Muscle of leg (tissue), 11 donors: ENCODE results near the gene SGPP1. TPM values are rescaled to one million over a fixed set of nuclear protein-coding genes. Genes with fewer than 3 reads are reported as not detected.
"Not testable (repeated sequence)": the region's sequence is repeated elsewhere in the genome, so short reads cannot be mapped to it uniquely, and the experiment has no call there.

ENCODE experiments used
- DNase-seq: peaks from one replicate; pipeline ENCODE4 v3.0.0; 2013
- H3K27ac ChIP-seq: one replicate; pipeline ENCODE4 v1.5.1; 2013; ENCODE audit warnings: mild to moderate bottlenecking, low read length, control low read depth
- H3K27me3 ChIP-seq: one replicate; pipeline ENCODE4 v1.6.1; 2013; ENCODE audit warnings: low read length; ENCODE audit not compliant: control insufficient read depth, insufficient read depth
- H3K36me3 ChIP-seq: one replicate; pipeline ENCODE4 v1.6.1; 2013; ENCODE audit warnings: low read length; ENCODE audit not compliant: control insufficient read depth, insufficient read depth
- H3K4me1 ChIP-seq: one replicate; pipeline ENCODE4 v1.6.1; 2013; ENCODE audit warnings: low read length; ENCODE audit not compliant: control insufficient read depth, insufficient read depth
- H3K4me3 ChIP-seq: one replicate; pipeline ENCODE4 v1.5.1; 2013; ENCODE audit warnings: low read length, control low read depth
- H3K9me3 ChIP-seq: replicated peaks from 2 replicates; pipeline ENCODE4 v1.6.1; 2013; ENCODE audit warnings: low read depth, low read length; ENCODE audit not compliant: control insufficient read depth
- WGBS: methylation state at CpG from one replicate; pipeline ENCODE4 v1.1.5; 2013; ENCODE audit warnings: missing lambda C conversion rate; ENCODE audit not compliant: insufficient coverage; 5-methylcytosine and 5-hydroxymethylcytosine counted together
- polyA plus RNA-seq, 8 donors: library from polyadenylated mRNA; unstranded; fragments of 120-200 nt; gene quantifications; one replicate each; pipeline versions ENCODE4 v1.2.1 to v1.2.3, GENCODE V29; 2013; ENCODE audit warnings: inconsistent platforms in 1 of 8, low replicate concordance in 1 of 8; ENCODE audit not compliant: insufficient read length in 8 of 8, insufficient read depth in 1 of 8
- total RNA-seq: library from RNA; stranded (reverse); fragments of 120-200 nt; gene quantifications from one replicate; pipeline ENCODE4 v1.2.4, GENCODE V29; 2013

SGPP1 gene
- total and polyA plus RNA-seq, 9 donors, result 8.1 to 13.0 (median 8.8) TPM

- Histone ChIP-seq H3K9me3 (no peaks in the 10 kb centered on the region), H3K27me3 (no peaks in the 10 kb centered on the region), H3K4me1 (peaks cover 7% of the 10 kb centered on the region), H3K4me3 (peak within 1 kb of the TSS; percentile 70), H3K36me3 (peaks cover 8% of the 10 kb centered on the region), H3K27ac (peak within 1 kb of the TSS; percentile 98)
- WGBS, result under 1% methylated on average over 60 of the region's 60 CpGs
- DNase-seq, result peak; percentile 100
Measured at GRCh38 chr14:63641473-63642228, 86.2 kb downstream of the SGPP1 start, which contains the start of gene WDR89. TSS of gene WDR89 (minus strand) at chr14:63641871. CDS start at chr14:63599942, 41,929 bp downstream.

GRCh38 chr14:63638493-63638892, 89.4 kb downstream of the SGPP1 start:
- DNase-seq, result no peak
- Histone ChIP-seq H3K4me1 (peaks cover 7% of the 10 kb centered on the region), H3K36me3 (peaks cover 8% of the 10 kb centered on the region), H3K9me3 (peaks cover 3% of the 10 kb centered on the region), H3K27me3 (no peaks in the 10 kb centered on the region), H3K27ac (no peak overlapping the region), H3K4me3 (no peak overlapping the region)
- WGBS, result no CpG with 5 or more reads among the region's 1 CpG

GRCh38 chr14:63636094-63636635, 91.7 kb downstream of the SGPP1 start:
- not testable (repeated sequence) for H3K4me3 ChIP-seq, H3K4me1 ChIP-seq, H3K27ac ChIP-seq, H3K9me3 ChIP-seq, DNase-seq, H3K27me3 ChIP-seq, H3K36me3 ChIP-seq
- 100% methylated on average over 1 of the region's 4 CpGs for WGBS

Other genes with a start within 250 kb of the SGPP1 start
- gene PPP2R5E, start 184.7 kb downstream of the SGPP1 start, total RNA-seq, result 14.2 TPM
- gene PPP2R5E, start 184.7 kb downstream of the SGPP1 start, polyA plus RNA-seq, result 10 to 100 TPM; 14.7 to 25.5 (median 20.6) TPM
- 18.3 TPM for gene WDR89, start 86.2 kb downstream of the SGPP1 start, total RNA-seq
- gene WDR89, start 86.2 kb downstream of the SGPP1 start, polyA plus RNA-seq, result 10 to 100 TPM; 11.1 to 14.1 (median 12.1) TPM
- gene SYNE2, start 124.9 kb upstream of the SGPP1 start, total RNA-seq, result 50.0 TPM
- gene SYNE2, start 124.9 kb upstream of the SGPP1 start, polyA plus RNA-seq, result 10 to 100 TPM; 29.1 to 66.9 (median 48.5) TPM